22Rv1 (cell line): ENCODE results near the gene NOTCH2.
"Not testable (repeated sequence)": the region's sequence is repeated elsewhere in the genome, so short reads cannot be mapped to it uniquely, and the experiment has no call there.

ENCODE experiments used
- CTCF ChIP-seq: fragments of 450-650 bp; IDR thresholded peaks from 2 replicates; pipeline ENCODE4 v1.5.1; 2017; ENCODE audit warnings: mild to moderate bottlenecking
- ZFX ChIP-seq: fragments of 450-650 bp; IDR thresholded peaks from 2 replicates; pipeline ENCODE4 v1.6.1; 2017; ENCODE audit warnings: antibody characterized with exemption, borderline replicate concordance

- TF ChIP-seq CTCF, ZFX: not testable (repeated sequence)
These were observed 39.7 kb upstream of the NOTCH2 start for GRCh38 chr1:120109180-120109579.
